Measurements from ENCODE around the gene POTEH. TPM values are rescaled to one million over a fixed set of nuclear protein-coding genes. Genes with fewer than 3 reads are reported as not detected.
A peak's percentile ranks its signal among the peaks of the same experiment; 100 is the strongest.
"Not testable (repeated sequence)": the region's sequence is repeated elsewhere in the genome, so short reads cannot be mapped to it uniquely, and the experiment has no call there.

The POTEH gene
- total and polyA plus RNA-seq, 12 donors: not detected

DNA sequence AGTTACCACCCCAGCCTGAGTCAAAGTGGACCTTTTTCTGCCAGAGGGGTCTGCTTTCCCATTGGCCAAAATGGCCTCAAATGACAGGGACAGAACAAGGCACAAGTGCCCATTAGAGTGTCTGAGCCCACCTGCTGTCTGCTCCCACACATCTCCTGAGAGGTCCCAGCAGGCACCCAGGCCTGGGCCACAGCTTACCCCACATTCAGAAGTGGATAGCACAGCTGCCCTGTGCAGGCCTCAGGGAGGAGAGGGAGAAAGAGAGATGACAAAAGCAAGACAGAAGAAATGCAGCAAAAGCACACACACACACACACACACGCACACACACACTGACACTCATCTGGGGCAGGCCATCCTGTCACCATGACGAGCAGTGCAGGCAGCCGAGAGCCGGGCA is 4.2 kb upstream of the POTEH start:
- 74 to 86% methylated on average over 4 of the region's 4 CpGs for WGBS, 2 donors
- H3K27ac ChIP-seq; H3K9me3 ChIP-seq; intact Hi-C loops (cut with DNase I); DNase-seq; H3K27me3 ChIP-seq; H3K4me3 ChIP-seq; H3K36me3 ChIP-seq; H3K4me1 ChIP-seq: not testable (repeated sequence)
- ATAC-seq: peak in 2 of 8 donors; percentile 17 to 19

DNA sequence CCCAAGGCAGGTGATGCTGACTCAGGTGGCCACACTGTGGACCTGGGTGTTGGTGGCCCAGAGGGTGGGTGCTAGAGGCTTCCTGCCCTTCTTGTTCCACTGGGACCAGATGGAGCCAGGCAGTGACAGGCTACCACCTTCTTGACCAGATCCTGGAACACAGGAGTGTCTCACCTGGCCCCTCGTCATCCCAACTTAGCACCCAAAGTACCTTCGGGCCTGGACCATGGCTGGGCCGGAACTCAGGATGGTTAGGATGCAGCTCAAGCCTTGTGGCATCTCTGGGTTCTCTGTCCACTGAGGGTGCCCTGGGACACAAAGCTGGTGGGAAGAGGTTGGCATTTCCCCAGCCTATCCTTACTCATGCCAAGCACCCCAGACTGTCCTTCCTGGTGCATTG is 2.7 kb upstream of the POTEH start:
- H3K27ac ChIP-seq; DNase-seq; H3K4me1 ChIP-seq; H3K36me3 ChIP-seq; H3K9me3 ChIP-seq; intact Hi-C loops (cut with DNase I); H3K4me3 ChIP-seq; H3K27me3 ChIP-seq: not testable (repeated sequence)
- peak in 3 of 8 donors; percentile 8 to 42 (median 22) for ATAC-seq
- WGBS, 2 donors: 69 to 76% methylated on average over 3 of the region's 3 CpGs

DNA sequence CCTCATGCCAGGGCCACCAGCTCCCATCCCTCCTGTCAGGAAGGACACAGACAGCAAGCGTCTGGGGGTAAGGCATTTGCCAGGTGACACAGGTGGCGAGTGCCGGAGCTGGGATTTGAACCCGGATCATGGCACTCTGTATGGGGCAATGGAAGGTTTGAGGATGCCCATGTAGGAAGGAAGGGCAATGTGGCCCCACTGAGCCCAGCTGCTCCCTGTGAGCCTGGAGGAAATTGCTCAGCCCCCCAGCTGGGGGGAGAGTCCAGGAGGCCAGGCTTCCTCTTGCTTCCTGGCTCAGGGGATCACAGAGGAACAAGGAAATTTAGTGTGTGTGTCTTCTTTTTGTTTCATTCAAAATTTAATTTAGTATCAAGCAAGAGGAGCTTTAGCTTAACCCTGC is 2.1 kb upstream of the POTEH start:
- ATAC-seq: peak in 1 of 8 donors; percentile 5
- H3K27ac ChIP-seq; H3K36me3 ChIP-seq; H3K27me3 ChIP-seq; intact Hi-C loops (cut with DNase I); H3K9me3 ChIP-seq; DNase-seq; H3K4me1 ChIP-seq; H3K4me3 ChIP-seq: not testable (repeated sequence)
- 72 to 86% methylated on average over 4 of the region's 4 CpGs for WGBS, 2 donors

DNA sequence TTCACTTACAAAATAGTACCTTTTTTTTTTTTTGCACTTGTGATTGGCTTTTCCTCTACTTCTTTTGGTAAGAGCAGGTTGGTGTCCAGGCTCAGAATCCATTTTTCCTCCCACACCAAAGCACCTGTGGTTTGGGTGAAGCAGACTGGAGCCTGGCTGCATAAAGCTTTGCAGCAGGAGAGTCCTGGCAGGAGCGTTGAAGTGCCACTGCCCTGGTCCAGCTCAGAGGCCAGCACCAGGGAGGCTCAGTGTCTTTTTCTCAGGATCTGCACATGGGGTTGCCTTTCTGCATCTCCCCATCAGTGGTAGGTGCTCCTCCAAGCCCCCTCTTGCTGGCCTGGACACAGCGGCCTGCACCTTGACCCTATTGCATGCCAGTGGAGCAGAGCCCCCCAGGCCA is 1.7 kb upstream of the POTEH start:
- H3K4me3 ChIP-seq; H3K27me3 ChIP-seq; ATAC-seq; DNase-seq; H3K27ac ChIP-seq; intact Hi-C loops (cut with DNase I); H3K9me3 ChIP-seq; H3K36me3 ChIP-seq; H3K4me1 ChIP-seq: not testable (repeated sequence)
- WGBS, 2 donors: 56 to 72% methylated on average over 1 to 2 of the region's 2 CpGs

DNA sequence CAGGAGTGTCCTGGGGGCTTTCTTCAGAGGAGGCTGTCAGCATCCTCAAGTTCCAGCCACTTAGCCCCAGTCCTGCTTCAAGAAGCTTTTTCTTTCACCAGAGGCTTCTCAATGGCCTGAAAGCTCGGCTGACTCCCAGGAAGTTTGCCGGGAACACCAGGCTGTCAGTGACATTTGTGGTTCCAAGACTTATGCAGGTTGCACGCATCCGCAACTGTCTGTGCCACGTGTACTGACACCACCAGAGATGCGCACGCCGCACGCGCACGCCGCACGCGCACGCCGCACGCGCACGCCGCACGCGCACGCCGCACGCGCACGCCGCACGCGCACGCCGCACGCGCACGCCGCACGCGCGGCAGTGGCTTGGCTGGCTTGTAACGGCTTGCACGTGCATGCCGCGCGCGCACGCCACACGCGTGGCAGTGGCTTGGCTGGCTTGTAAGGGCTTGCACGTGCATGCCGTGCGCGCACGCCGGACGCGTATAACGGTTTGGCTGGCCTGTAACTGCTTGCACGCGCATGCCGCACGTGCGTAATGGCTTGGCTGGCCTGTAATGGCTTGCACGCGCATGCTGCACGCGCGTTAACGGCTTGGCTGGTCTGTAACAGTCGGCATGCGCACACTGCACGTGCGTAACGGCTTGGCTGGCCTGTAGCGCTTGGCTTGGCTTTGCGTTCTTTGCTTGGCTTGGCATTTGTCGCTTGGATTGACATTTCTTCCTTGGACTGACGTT is 646 bp upstream of the POTEH start:
- DNase-seq: not testable (repeated sequence)
- peak in 3 of 8 donors; percentile 14 to 58 (median 21) for ATAC-seq

DNA sequence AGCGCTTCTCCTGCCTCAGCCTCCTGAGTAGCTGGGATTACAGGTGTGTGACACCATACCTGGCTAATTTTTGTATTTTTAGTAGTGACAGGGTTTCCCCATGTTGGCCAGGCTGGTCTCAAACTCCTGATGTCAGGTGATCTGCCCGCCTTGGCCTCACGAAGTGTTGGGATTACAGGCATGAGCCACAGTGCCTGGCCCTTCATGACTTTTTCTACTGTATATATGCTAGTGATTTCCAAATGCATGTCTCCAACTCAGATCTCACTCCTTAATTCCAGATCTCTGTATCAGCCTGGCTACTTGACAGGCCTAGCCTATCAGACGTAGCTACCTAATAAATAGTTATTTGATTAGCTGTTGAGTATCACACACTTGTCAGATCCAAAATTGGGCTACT is 23.8 kb downstream of the POTEH start:
- intact Hi-C loops (cut with DNase I); DNase-seq; H3K27ac ChIP-seq; H3K4me1 ChIP-seq; H3K4me3 ChIP-seq; ATAC-seq; H3K9me3 ChIP-seq; H3K27me3 ChIP-seq; H3K36me3 ChIP-seq: not testable (repeated sequence)
- 73 to 75% methylated on average over 2 of the region's 4 CpGs for WGBS, 2 donors

More for the DNA sequence above, 646 bp upstream of the POTEH start:
- intact Hi-C loops (cut with DNase I); H3K27me3 ChIP-seq; H3K9me3 ChIP-seq; H3K4me3 ChIP-seq; H3K36me3 ChIP-seq; H3K27ac ChIP-seq; H3K4me1 ChIP-seq: not testable (repeated sequence)
- 84 to 86% methylated on average over 70 to 75 of the region's 77 CpGs for WGBS, 2 donors

DNA sequence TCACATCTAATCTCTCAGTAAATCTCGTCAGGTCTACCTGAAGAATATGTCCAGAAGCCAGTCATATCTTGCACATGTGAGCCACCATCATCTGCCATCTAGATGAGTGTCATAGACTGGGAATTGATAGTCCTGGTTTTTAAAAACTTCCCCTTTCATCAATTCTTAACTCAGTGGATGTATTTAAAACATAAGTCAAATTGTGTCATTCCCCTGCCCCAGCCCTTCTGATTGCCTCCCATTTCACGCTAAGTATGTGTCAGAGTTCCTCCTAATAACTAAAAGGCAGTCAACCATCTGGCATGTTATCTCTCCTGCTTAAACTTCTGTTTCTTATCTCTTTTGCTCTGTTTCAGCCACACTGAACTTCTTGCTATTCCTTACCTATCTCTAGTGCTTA is 24.3 kb downstream of the POTEH start:
- intact Hi-C loops (cut with DNase I); DNase-seq; ATAC-seq; H3K4me3 ChIP-seq; H3K4me1 ChIP-seq; H3K27ac ChIP-seq; H3K27me3 ChIP-seq; H3K36me3 ChIP-seq; H3K9me3 ChIP-seq: not testable (repeated sequence)
- 11 to 24% methylated on average over 1 to 2 of the region's 2 CpGs for WGBS, 2 donors

DNA sequence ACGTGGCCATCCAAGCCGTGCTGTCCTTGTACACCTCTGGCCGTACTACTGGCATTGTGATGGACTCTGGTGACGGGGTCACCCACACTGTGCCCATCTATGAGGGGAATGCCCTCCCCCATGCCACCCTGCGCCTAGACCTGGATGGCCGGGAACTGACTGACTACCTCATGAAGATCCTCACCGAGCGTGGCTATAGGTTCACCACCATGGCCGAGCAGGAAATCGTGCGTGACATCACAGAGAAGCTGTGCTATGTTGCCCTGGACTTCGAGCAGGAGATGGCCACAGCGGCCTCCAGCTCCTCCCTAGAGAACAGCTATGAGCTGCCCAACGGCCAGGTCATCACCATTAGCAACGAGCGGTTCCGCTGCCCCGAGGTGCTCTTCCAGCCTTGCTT is 32.1 kb downstream of the POTEH start:
- not testable (repeated sequence) for H3K4me1 ChIP-seq, DNase-seq

DNA sequence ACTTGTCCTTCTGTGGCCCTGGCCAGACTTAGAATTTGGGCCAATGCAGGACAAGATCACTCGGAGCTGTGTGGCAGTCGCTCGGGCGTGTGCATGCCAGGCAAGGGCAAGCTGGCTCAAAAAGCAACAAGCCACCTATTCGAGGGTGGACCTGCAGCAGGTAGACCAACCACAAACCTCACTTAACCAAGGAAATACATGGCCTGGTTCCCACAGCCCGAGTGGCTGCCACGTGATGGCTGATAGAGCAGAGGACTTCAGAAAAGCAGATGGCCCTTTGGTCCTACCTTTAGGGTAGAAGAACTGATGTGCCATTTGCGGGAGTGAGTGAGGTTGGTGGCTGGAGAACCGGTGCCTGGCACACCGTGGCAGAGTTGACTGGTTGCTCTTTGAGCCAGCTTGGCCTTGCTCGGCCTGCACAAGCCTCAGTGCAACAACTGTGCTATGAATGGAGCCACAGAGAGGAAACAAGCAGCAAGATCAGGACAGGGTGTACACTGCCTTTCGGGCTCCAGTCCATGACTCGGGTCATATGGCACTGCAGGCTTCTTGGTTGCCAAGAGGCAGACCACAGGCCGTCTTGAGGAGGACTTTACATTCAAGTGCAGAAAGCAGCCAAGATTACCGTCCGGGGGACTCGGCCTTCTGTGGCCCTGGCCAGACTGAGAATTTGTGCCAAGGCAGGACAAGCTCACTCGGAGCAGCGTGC is 39.5 kb downstream of the POTEH start:
- H3K4me3 ChIP-seq; DNase-seq; H3K4me1 ChIP-seq; H3K36me3 ChIP-seq; H3K9me3 ChIP-seq; H3K27ac ChIP-seq; intact Hi-C loops (cut with DNase I); ATAC-seq; H3K27me3 ChIP-seq: not testable (repeated sequence)
- 74 to 76% methylated on average over 8 to 12 of the region's 19 CpGs for WGBS, 2 donors

More for the DNA sequence above, 32.1 kb downstream of the POTEH start:
- ATAC-seq; H3K36me3 ChIP-seq; H3K27me3 ChIP-seq; intact Hi-C loops (cut with DNase I); H3K9me3 ChIP-seq; H3K27ac ChIP-seq; H3K4me3 ChIP-seq: not testable (repeated sequence)
- 85 to 86% methylated on average over 6 to 8 of the region's 18 CpGs for WGBS, 2 donors

DNA sequence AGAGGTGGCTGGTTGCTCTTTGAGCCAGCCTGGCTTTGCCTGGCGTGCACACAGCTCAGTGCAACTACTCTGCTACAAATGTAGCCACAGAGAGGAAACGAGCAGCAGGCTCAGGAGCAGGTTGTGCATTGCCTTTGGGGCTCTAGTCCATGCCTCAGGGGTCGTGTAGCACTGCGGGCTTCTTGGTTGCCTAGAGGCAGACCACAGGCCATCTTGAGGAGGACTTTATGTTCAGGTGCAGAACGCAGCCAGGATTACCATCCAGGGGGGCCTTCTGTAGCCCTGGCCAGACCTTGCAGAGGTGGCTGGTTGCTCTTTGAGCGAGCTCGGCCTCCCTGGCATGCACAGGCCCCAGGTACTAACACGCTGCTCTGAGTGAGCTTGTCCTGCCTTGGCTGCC is 41.2 kb downstream of the POTEH start:
- DNase-seq; intact Hi-C loops (cut with DNase I): not testable (repeated sequence)
- WGBS, 2 donors: no CpG with 5 or more reads among the region's 8 CpGs

DNA sequence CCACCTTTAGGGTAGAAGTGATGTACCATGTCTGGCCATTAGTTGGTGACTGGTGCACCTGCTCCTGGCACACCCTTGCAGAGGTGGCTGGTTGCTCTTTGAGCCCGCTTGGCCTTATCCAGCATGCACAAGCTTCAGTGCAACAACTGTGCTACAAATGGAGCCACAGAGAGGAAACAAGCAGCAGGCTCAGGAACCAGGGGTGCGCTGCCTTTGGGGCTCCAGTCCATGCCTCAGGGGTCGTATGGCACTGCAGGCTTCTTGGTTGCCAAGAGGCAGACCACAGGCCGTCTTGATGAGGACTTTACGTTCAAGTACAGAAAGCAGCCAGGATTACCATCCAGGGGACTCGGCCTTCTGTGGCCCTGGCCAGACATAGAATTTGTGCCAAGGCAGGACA is 44.6 kb downstream of the POTEH start:
- H3K4me3 ChIP-seq; H3K36me3 ChIP-seq; ATAC-seq; H3K9me3 ChIP-seq; H3K27me3 ChIP-seq; H3K27ac ChIP-seq; DNase-seq; H3K4me1 ChIP-seq; intact Hi-C loops (cut with DNase I): not testable (repeated sequence)
- whole genome bisulfite sequencing, 2 donors: 38 to 51% methylated on average over 2 to 3 of the region's 6 CpGs

More for the DNA sequence above, 41.2 kb downstream of the POTEH start:
- H3K27ac ChIP-seq, H3K4me1 ChIP-seq, H3K27me3 ChIP-seq, ATAC-seq, H3K9me3 ChIP-seq, H3K36me3 ChIP-seq, H3K4me3 ChIP-seq: not testable (repeated sequence)
